HEK293T (cell line): ENCODE data around the gene MLLT10.

ENCODE experiments used
- CTCF ChIA-PET: fragments of 350-600 bp; formaldehyde crosslinking; extraction: SDS; loops from one replicate; lab custom pipeline; 2021; ENCODE audit warnings: antibody characterized with exemption, inconsistent platforms; lab: Yijun Ruan, JAX
- POLR2A ChIA-PET: fragments of 350-600 bp; formaldehyde crosslinking; extraction: SDS; loops from one replicate; lab custom pipeline; 2020; ENCODE audit warnings: antibody characterized with exemption, inconsistent platforms; lab: Yijun Ruan, JAX
- DNase-seq: peaks from one replicate; pipeline ENCODE4 v3.0.0; 2012; ENCODE audit warnings: mixed read lengths; ENCODE audit errors: extremely low spot score
- ARNT ChIP-seq: fragments of 450-650 bp; IDR thresholded peaks from 2 replicates; pipeline ENCODE4 v1.6.1; 2017; ENCODE audit warnings: mild to moderate bottlenecking
- BHLHE40 ChIP-seq: fragments of 450-650 bp; IDR thresholded peaks from 2 replicates; pipeline ENCODE4 v1.6.1; 2016; ENCODE audit warnings: mild to moderate bottlenecking, moderate library complexity, borderline replicate concordance
- CTBP1 ChIP-seq: fragments of 450-650 bp; IDR thresholded peaks from 2 replicates; pipeline ENCODE4 v1.6.1; 2016; ENCODE audit warnings: borderline replicate concordance
- ELF4 ChIP-seq: fragments of 450-650 bp; IDR thresholded peaks from 2 replicates; pipeline ENCODE4 v1.6.1; 2017; ENCODE audit warnings: antibody characterized with exemption
- FOXA1 ChIP-seq: fragments of 450-650 bp; IDR thresholded peaks from 2 replicates; pipeline ENCODE4 v1.6.1; 2016; ENCODE audit warnings: mild to moderate bottlenecking
- FOXK2 ChIP-seq: fragments of 450-650 bp; IDR thresholded peaks from 2 replicates; pipeline ENCODE4 v1.6.1; 2016; ENCODE audit warnings: mild to moderate bottlenecking
- FOXM1 ChIP-seq: fragments of 450-650 bp; IDR thresholded peaks from 2 replicates; pipeline ENCODE4 v1.6.1; 2017; ENCODE audit warnings: mild to moderate bottlenecking, borderline replicate concordance
- HDGF ChIP-seq: fragments of 450-650 bp; IDR thresholded peaks from 2 replicates; pipeline ENCODE4 v1.6.1; 2017; ENCODE audit warnings: antibody characterized with exemption, borderline replicate concordance
- L3MBTL2 ChIP-seq: fragments of 450-650 bp; conservative IDR thresholded peaks from 2 replicates; pipeline ENCODE4 v1.6.1; 2016; ENCODE audit warnings: mild to moderate bottlenecking
- LEF1 ChIP-seq: fragments of 450-650 bp; IDR thresholded peaks from 2 replicates; pipeline ENCODE4 v1.6.1; 2017; ENCODE audit warnings: mild to moderate bottlenecking, borderline replicate concordance
- NFRKB ChIP-seq: fragments of 450-650 bp; IDR thresholded peaks from 2 replicates; pipeline ENCODE4 v1.6.1; 2016; ENCODE audit warnings: mild to moderate bottlenecking, moderate library complexity
- SP1 ChIP-seq: fragments of 450-650 bp; IDR thresholded peaks from 2 replicates; pipeline ENCODE4 v1.6.1; 2017
- SUZ12 ChIP-seq: fragments of 450-650 bp; IDR thresholded peaks from 2 replicates; pipeline ENCODE4 v1.6.1; 2016; ENCODE audit warnings: mild to moderate bottlenecking
- TARDBP ChIP-seq: fragments of 450-650 bp; IDR thresholded peaks from 2 replicates; pipeline ENCODE4 v1.6.1; 2016
- ZNF384 ChIP-seq: fragments of 450-650 bp; IDR thresholded peaks from 2 replicates; pipeline ENCODE4 v1.6.1; 2016
- TF ChIP-seq, protein P1 (sequence below): fragments of 450-650 bp; IDR thresholded peaks from 2 replicates; pipeline ENCODE4 v1.6.1; 2016

The MLLT10 gene

DNA sequence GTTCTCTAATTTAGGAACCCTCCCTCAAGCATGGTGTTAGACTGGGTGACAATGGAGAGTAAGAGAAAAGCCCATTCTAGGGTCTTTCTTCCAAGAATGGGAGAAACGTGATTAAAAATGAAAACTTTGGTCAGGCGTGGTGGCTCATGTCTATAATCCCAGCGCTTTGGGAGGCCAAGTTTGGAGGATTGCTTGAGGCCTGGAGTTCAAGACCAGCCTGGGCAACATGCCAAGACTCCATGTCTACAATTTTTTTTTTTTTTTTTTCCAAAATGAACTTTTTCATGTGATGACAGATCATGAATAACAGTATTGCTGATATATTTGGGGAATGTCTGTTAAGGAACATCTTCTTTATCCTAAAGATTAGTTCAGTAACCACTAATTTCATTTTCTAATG lies 194.6 kb downstream of the MLLT10 start:
- ChIA-PET POLR2A (interaction anchor here (1.2 kb wide), 1 partner anchor 201 kb away, joined by 4 read pairs; no protein-coding TSS in a partner anchor), CTCF (interaction anchor here (0.6 kb wide), 2 partner anchors 41 to 243 kb away, joined by 3 read pairs; no protein-coding TSS in a partner anchor)
- TF ChIP-seq ARNT, result no peak
- 0 out of 2 replicates have a peak, but pooled peaks have one; percentile 29 for TF ChIP-seq ZNF384
- no peak for DNase-seq

DNA sequence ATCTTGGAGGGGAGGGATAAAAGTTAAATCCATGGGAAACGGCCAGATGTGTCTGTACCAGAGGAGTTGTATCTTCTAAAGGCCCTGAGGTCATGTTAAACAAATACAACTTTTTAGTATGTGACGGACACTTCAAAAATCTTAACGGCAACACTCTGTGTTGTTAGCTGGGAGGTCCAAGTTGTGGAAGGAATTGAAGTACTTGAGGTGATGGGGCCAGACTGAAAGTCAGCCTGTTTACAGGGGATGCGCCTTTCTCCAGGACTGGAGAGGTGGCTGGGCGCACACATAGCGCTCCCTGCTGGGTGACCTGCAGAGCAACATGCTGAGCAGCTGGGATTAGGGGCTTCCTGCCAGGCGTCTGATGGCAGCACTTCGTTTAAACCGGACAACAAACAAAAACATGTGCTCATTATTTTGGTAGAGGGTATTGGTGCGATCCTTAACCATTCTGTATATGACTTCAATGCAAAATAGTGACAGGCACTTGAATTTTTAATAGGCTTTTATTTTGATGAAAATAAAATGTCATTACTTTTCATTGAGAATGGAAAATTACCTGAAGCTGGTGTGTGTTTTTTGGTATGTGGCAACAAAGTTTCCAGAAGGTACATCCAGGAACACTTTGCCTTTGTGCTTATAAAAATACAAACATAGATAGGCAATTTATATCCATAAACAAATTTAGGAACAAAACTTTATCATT lies 198.2 kb downstream of the MLLT10 start:
- peak; percentile 77 for DNase-seq
- TF ChIP-seq FOXK2 (0 out of 2 replicates have a peak, but pooled peaks have one; percentile 16), NFRKB (no peak), SP1 (no peak), TARDBP (no peak)
- CTCF ChIA-PET, result interaction anchor here (0.6 to 3.9 kb wide), 8 partner anchors 135 to 737 kb away, joined by 3 to 21 read pairs (median 3); no protein-coding TSS in a partner anchor
- POLR2A ChIA-PET, result interaction anchor here (2.0 to 2.5 kb wide), 2 partner anchors 206 to 236 kb away, joined by 6 to 13 read pairs; partner anchors contain the start of gene SKIDA1

DNA sequence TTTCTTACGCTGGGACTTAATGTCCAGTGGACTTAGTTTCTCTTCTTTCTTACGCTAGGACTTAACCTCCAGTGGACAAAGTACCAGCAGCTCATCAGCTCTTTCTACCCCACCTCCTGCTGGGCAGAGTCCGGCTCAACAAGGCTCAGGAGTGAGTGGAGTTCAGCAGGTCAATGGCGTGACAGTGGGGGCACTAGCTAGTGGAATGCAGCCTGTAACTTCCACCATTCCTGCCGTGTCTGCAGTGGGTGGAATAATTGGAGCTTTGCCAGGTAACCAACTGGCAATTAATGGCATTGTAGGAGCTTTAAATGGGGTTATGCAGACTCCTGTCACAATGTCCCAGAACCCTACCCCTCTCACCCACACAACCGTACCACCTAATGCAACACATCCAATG lies 199.7 kb downstream of the MLLT10 start:
- POLR2A ChIA-PET, result no interaction called here
- CTCF ChIA-PET, result interaction anchor here (0.9 to 3.9 kb wide), 2 partner anchors 237 to 455 kb away, joined by 3 to 21 read pairs; no protein-coding TSS in a partner anchor
- DNase-seq, result no peak
- TF ChIP-seq TARDBP (no peak), LEF1 (no peak), SUZ12 (no peak), ARNT (no peak), FOXM1 (no peak), BHLHE40 (no peak), NFRKB (no peak)

DNA sequence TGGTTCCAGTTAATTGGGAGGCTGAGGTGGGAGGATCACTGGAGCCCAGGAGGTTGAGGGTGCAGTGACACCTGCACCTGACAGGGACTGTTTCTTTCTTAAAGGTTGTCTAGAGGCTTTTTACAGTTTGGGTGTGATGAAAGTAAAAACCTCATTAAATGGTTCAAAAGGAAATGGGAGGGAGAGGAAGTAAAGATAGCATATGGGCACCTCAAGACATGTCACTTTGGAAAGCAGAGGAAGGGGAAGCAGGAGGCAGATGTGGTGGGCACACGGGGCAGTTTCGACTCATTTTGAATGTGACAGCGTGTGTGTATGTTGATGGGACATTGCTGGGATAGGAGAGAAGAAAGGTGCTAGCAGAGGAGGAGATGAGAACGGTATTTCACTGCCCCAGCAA lies 203.1 kb downstream of the MLLT10 start:
- POLR2A ChIA-PET, result no interaction called here
- DNase-seq, result no peak
- no peak for TF ChIP-seq FOXA1
- TF ChIP-seq ZNF384, result no peak
- CTCF ChIA-PET, result no interaction called here

DNA sequence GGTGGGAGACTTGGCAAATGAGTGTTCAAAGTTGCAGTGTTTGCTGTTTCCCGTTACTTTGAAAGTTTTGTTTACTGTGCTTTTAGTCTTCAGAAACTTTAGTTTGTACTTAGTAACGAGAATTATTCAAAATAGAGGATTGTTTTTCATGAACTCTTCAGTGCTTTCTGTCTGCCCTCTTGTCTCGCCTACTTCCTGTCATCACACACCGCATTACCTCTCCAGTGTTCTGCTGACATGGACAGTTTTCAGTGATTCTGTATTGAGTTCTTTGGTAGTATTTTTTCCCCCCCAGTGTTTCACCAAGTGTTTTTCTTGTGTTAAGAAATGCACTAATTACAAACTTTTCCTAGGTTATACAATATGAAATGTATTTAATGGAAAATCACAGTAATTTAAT lies 207.0 kb downstream of the MLLT10 start:
- no peak for DNase-seq
- TF ChIP-seq HDGF (no peak), LEF1 (no peak), ARNT (no peak), TARDBP (no peak), CTBP1 (no peak), FOXA1 (no peak), FOXK2 (no peak), BHLHE40 (no peak), SP1 (no peak), ELF4 (no peak), ZNF384 (no peak), SUZ12 (no peak), L3MBTL2 (no peak), NFRKB (no peak), FOXM1 (no peak)
- TF ChIP-seq, protein P1, sequence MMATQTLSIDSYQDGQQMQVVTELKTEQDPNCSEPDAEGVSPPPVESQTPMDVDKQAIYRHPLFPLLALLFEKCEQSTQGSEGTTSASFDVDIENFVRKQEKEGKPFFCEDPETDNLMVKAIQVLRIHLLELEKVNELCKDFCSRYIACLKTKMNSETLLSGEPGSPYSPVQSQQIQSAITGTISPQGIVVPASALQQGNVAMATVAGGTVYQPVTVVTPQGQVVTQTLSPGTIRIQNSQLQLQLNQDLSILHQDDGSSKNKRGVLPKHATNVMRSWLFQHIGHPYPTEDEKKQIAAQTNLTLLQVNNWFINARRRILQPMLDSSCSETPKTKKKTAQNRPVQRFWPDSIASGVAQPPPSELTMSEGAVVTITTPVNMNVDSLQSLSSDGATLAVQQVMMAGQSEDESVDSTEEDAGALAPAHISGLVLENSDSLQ, result no peak
- ChIA-PET POLR2A (no interaction called here), CTCF (no interaction called here)

DNA sequence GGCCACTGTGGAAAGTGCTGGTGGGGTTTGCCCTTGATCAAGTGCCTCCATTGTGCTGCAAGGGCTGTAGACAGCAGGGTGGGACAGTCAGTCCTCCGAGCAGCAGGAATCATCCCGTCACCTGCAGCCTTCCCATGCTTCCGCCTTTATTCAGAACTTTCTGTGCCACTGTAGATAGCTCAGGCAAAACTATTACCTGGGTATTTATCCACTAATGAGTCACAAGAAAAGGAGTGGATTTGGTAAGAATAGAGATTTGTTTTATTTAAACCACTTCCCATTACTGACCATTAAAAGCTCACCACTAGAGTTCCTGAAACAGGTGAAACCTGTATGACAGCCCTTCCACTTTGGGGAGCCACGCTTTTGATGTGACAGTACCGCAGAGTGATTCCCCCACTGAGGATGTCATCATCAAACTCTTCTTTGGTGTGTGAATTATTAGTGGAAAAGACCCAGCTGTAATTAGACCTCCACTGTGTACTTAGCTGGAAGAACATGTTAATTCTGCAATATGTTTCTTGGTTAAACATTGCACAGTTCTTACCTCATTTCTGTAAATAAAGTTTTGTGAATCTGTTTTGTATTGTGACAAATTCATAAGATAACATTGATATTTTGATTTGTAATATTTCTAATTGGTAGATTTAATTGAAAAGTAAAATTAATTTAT lies 208.8 kb downstream of the MLLT10 start:
- ChIA-PET POLR2A (no interaction called here), CTCF (interaction anchor here (0.5 kb wide), 1 partner anchor 18 kb away, joined by 3 read pairs; no protein-coding TSS in a partner anchor)
- no peak for TF ChIP-seq ELF4
- TF ChIP-seq FOXK2, result no peak
- TF ChIP-seq SP1, result no peak
- no peak for TF ChIP-seq SUZ12
- TF ChIP-seq BHLHE40, result no peak
- TF ChIP-seq NFRKB, result no peak
- no peak for TF ChIP-seq TARDBP
- TF ChIP-seq L3MBTL2, result no peak
- TF ChIP-seq FOXM1, result no peak
- TF ChIP-seq, protein P1, result no peak
- no peak for TF ChIP-seq FOXA1
- no peak for TF ChIP-seq HDGF

DNA sequence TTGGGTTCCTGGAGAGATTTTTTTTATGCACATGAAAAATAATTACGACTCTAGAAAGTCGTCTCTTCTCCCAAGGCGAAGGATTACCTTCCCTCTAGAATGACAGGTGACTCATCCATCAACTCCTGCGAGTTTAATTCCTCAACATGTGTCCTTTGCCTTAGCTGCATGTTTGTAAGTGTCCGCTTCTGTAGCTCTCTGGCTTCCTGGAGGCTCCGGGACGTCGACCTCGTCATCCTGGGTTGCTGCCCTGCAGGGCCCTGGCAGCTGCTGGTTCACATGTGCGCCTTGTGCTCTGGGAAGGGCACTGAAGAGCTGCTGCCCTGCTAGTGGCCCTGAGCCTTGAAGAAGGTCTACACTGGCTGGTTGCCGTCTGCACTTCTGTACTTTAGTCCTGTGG lies 210.2 kb downstream of the MLLT10 start:
- no peak for TF ChIP-seq L3MBTL2
- no peak for TF ChIP-seq FOXA1
- no peak for TF ChIP-seq ZNF384
- no peak for TF ChIP-seq ELF4
- TF ChIP-seq HDGF, result no peak
- no peak for TF ChIP-seq TARDBP
- no peak for TF ChIP-seq SUZ12
- TF ChIP-seq, protein P1, result no peak
- no peak for TF ChIP-seq FOXK2
- no peak for TF ChIP-seq SP1
- TF ChIP-seq CTBP1, result no peak
- no peak for TF ChIP-seq BHLHE40
- TF ChIP-seq FOXM1, result no peak
- no peak for TF ChIP-seq ARNT
- POLR2A ChIA-PET, result no interaction called here
- CTCF ChIA-PET, result no interaction called here
- DNase-seq, result no peak

More for the DNA sequence above, 208.8 kb downstream of the MLLT10 start:
- no peak for DNase-seq
